ENCODE measurements around the gene INKA1.
A peak's percentile ranks its signal among the peaks of the same experiment; 100 is the strongest.
"Not testable (repeated sequence)": the region's sequence is repeated elsewhere in the genome, so short reads cannot be mapped to it uniquely, and the experiment has no call there.

Gene INKA1

DNA sequence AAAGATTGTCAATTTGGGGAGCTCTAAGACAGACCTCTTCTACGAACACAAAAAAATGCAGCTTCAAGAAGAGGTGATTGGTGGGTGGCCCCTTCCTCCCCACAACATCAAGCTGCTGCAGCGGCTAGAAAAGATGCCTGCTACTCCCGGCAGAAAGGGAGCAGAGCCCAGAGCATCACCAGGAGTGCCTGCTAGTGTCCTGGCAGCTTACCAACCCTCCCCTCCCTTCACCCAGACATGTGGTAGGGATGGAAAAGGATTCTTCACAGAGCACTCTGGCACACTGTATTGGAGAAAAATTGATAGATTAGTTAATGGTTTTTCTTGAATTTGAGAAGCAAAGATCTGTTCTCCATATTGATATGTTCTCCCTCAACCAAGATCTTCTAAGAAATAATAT, 27.5 kb upstream of the INKA1 start:
- Histone ChIP-seq H3K4me1 (ENCODE audit: control insufficient read depth in 1 of 2, insufficient read depth in 2 of 2, low read length in 2 of 2) (peaks cover 6 to 17% of the 10 kb centered on the region in 2 donors), H3K27me3 (ENCODE audit: low read depth, low read length) (no peaks in the 10 kb centered on the region), H3K4me3 (ENCODE audit: low read depth in 1 of 2, low read length in 2 of 2) (no peak overlapping the region), H3K9me3 (ENCODE audit: control insufficient read depth in 1 of 2, low read length in 2 of 2) (no peaks in the 10 kb centered on the region), H3K36me3 (ENCODE audit: control insufficient read depth in 1 of 2, insufficient read depth in 2 of 2, low read length in 2 of 2) (peaks cover 0 to 6% of the 10 kb centered on the region in 2 donors), H3K27ac (ENCODE audit: low read length) (peak overlapping the region; percentile 9)

GRCh38 chr3:49776101-49776500, 27.0 kb upstream of the INKA1 start:
- not testable (repeated sequence) for H3K36me3 ChIP-seq (ENCODE audit: control insufficient read depth in 1 of 2, insufficient read depth in 2 of 2, low read length in 2 of 2)
- H3K4me1 ChIP-seq (ENCODE audit: control insufficient read depth in 1 of 2, insufficient read depth in 2 of 2, low read length in 2 of 2), result peaks cover 8 to 22% of the 10 kb centered on the region in 2 donors

DNA sequence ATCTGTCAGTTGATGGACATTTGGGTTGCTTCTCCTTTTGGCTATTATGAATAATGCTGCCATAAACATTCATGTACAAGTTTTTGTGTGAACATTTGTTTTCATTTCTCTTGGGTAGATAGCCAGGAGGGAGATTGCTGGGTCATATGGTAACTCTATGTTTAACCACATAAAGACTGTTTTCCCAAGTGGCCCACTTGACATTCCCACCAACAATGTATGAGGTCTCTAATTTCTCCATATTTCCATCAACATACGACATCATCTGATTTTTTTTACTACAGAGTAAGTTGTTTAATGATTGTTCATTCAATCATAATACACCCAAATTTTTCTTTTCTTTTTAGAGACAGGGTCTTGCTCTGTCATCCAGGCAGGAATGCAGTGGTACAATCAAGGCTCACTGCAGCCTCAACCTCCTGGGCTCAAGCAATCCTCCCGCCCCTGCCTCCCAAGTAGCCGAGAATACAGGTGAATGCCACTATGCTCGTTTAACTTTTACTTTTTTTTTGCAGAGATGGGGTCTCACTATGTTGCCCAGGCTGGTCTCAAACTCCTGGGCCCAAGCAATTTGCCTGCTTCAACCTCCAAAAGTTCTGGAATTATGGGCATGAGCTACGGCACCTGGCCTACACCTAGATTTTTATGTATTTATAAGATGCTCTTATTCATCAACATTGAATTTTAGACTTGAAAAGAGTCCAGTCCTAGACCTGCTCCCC, 23.5 kb upstream of the INKA1 start:
- Histone ChIP-seq H3K27ac (ENCODE audit: low read length) (no peak overlapping the region), H3K4me1 (ENCODE audit: control insufficient read depth in 1 of 2, insufficient read depth in 2 of 2, low read length in 2 of 2) (peaks cover 8 to 35% of the 10 kb centered on the region in 2 donors), H3K9me3 (ENCODE audit: control insufficient read depth in 1 of 2, low read length in 2 of 2) (no peaks in the 10 kb centered on the region), H3K4me3 (ENCODE audit: low read depth in 1 of 2, low read length in 2 of 2) (no peak overlapping the region), H3K27me3 (ENCODE audit: low read depth, low read length) (no peaks in the 10 kb centered on the region), H3K36me3 (ENCODE audit: control insufficient read depth in 1 of 2, insufficient read depth in 2 of 2, low read length in 2 of 2) (peaks cover 0 to 12% of the 10 kb centered on the region in 2 donors)

More at GRCh38 chr3:49776101-49776500, 27.0 kb upstream of the INKA1 start:
- H3K27me3 ChIP-seq (ENCODE audit: low read depth, low read length); H3K27ac ChIP-seq (ENCODE audit: low read length); H3K4me3 ChIP-seq (ENCODE audit: low read depth in 1 of 2, low read length in 2 of 2); H3K9me3 ChIP-seq (ENCODE audit: control insufficient read depth in 1 of 2, low read length in 2 of 2): not testable (repeated sequence)

DNA sequence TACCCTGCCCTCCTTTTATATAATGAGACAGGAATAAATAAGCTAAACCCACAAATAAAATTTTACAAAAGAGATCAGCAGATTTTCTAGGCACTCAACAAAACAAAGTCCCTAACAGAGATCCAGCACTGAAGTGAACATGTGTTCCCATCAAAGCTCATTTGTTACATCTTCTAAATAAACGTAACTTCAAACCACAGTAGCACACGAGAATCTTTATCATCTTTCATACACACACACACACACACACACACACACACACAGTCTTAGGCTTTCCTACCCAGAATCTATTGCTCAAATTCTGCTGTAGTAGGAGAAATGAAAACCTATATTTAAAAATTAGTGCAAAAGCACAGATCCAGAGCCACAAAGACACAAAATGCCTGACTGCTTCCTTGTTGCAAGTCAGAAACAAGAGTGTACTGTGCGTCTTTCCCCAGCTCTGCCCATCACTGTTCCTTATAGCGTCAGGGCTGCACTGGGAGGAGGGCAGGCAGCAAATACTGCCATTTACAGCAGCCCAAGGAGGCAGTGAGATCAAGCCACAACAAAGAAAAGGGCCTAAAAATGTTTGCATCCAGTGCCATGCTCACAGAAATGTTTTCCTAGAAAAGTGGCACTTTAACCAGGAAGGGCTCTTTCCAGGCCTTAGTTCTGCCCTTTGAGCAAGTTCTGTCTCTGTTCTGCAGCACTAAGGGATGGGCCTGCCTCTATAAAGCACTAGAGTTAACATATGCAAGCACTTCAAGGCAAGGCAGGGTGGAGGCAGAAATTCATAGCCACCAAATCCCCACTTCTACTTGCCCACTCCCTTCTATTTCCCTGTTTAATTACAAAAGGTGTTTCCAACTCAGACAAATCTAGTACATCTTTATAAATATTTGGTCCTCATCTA, 22.7 kb upstream of the INKA1 start:
- no peak overlapping the region for H3K4me3 ChIP-seq (ENCODE audit: low read depth in 1 of 2, low read length in 2 of 2)
- no peak overlapping the region for H3K27ac ChIP-seq (ENCODE audit: low read length)
- peaks cover 0 to 12% of the 10 kb centered on the region in 2 donors for H3K36me3 ChIP-seq (ENCODE audit: control insufficient read depth in 1 of 2, insufficient read depth in 2 of 2, low read length in 2 of 2)
- peaks cover 4 to 34% of the 10 kb centered on the region in 2 donors for H3K4me1 ChIP-seq (ENCODE audit: control insufficient read depth in 1 of 2, insufficient read depth in 2 of 2, low read length in 2 of 2)
- H3K27me3 ChIP-seq (ENCODE audit: low read depth, low read length), result no peaks in the 10 kb centered on the region
- no peaks in the 10 kb centered on the region for H3K9me3 ChIP-seq (ENCODE audit: control insufficient read depth in 1 of 2, low read length in 2 of 2)

GRCh38 chr3:49780975-49781365, 22.1 kb upstream of the INKA1 start:
- H3K4me3 ChIP-seq (ENCODE audit: low read depth in 1 of 2, low read length in 2 of 2); H3K27ac ChIP-seq (ENCODE audit: low read length); H3K9me3 ChIP-seq (ENCODE audit: control insufficient read depth in 1 of 2, low read length in 2 of 2); H3K27me3 ChIP-seq (ENCODE audit: low read depth, low read length): not testable (repeated sequence)
- Histone ChIP-seq H3K36me3 (ENCODE audit: control insufficient read depth in 1 of 2, insufficient read depth in 2 of 2, low read length in 2 of 2) (peaks cover 0 to 12% of the 10 kb centered on the region in 2 donors), H3K4me1 (ENCODE audit: control insufficient read depth in 1 of 2, insufficient read depth in 2 of 2, low read length in 2 of 2) (peaks cover 4 to 31% of the 10 kb centered on the region in 2 donors)

DNA sequence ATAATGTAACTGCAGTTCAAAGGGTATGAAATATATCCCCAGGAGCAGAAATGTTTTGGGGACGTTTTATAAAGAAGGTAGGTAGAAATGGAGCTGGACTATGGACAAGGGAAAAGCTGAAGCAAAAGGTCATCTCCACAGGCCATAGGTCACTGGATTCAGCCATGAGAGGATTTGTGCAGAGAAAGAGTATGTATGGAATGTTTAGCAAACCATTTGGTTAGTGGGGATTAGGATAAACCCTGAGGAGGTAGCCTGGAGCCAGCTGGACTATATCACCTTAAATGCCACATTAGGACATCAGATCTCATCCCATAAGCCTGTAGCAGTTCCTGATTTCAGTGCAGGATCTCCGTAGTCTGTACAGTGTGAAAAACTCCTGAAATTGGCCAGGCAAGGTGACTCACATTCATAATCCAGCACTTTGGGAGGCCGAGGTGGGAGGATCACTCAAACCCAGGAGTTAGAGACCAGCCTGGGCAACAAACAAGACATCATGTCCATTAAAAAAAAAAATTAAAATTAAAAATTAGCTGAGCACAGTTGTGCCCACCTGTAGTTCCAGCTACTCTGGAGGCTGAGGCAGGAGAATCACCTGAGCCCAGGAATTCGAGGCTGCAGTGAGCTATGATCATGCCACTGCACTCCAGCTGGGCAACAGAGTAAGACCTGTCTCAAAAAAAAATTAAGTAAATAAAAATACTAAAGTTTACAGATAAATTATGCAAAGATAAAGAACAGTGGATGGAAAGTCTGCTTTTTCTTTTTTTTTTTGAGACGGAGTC, 21.5 kb upstream of the INKA1 start:
- no peaks in the 10 kb centered on the region for H3K9me3 ChIP-seq (ENCODE audit: control insufficient read depth in 1 of 2, low read length in 2 of 2)
- H3K36me3 ChIP-seq (ENCODE audit: control insufficient read depth in 1 of 2, insufficient read depth in 2 of 2, low read length in 2 of 2), result peaks cover 0 to 10% of the 10 kb centered on the region in 2 donors
- H3K27ac ChIP-seq (ENCODE audit: low read length), result no peak overlapping the region
- H3K27me3 ChIP-seq (ENCODE audit: low read depth, low read length), result no peaks in the 10 kb centered on the region
- H3K4me3 ChIP-seq (ENCODE audit: low read depth in 1 of 2, low read length in 2 of 2), result no peak overlapping the region
- H3K4me1 ChIP-seq (ENCODE audit: control insufficient read depth in 1 of 2, insufficient read depth in 2 of 2, low read length in 2 of 2), result peaks cover 4 to 31% of the 10 kb centered on the region in 2 donors

DNA sequence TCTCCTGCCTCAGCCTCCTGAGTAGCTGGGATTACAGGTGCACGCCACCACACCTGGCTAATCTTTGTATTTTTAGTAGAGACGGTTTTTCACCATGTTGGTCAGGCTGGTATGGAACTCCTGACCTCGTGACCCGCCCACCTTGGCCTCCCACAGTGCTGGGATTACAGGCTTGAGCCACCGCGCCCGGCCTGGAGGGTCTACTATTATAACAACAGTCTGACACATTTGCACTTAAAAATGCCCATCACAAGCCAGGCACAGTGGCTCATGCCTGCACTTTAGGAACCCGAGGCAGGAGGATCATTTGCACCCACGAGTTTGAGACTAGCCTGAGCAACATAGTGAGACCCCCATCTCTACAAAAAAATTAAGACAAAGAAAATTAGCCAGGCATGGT, 20.8 kb upstream of the INKA1 start:
- not testable (repeated sequence) for H3K27me3 ChIP-seq (ENCODE audit: low read depth, low read length); H3K27ac ChIP-seq (ENCODE audit: low read length); H3K4me3 ChIP-seq (ENCODE audit: low read depth in 1 of 2, low read length in 2 of 2); H3K36me3 ChIP-seq (ENCODE audit: control insufficient read depth in 1 of 2, insufficient read depth in 2 of 2, low read length in 2 of 2); H3K9me3 ChIP-seq (ENCODE audit: control insufficient read depth in 1 of 2, low read length in 2 of 2)
- peaks cover 8 to 36% of the 10 kb centered on the region in 2 donors for H3K4me1 ChIP-seq (ENCODE audit: control insufficient read depth in 1 of 2, insufficient read depth in 2 of 2, low read length in 2 of 2)

GRCh38 chr3:49785565-49786356, 17.3 kb upstream of the INKA1 start:
- H3K27ac ChIP-seq (ENCODE audit: low read length), result peak overlapping the region; percentile 88
- no peaks in the 10 kb centered on the region for H3K27me3 ChIP-seq (ENCODE audit: low read depth, low read length)
- H3K36me3 ChIP-seq (ENCODE audit: control insufficient read depth in 1 of 2, insufficient read depth in 2 of 2, low read length in 2 of 2), result peaks cover 0 to 5% of the 10 kb centered on the region in 2 donors
- H3K4me1 ChIP-seq (ENCODE audit: control insufficient read depth in 1 of 2, insufficient read depth in 2 of 2, low read length in 2 of 2), result peaks cover 4 to 31% of the 10 kb centered on the region in 2 donors
- peak overlapping the region; percentile 95 to 96 for H3K4me3 ChIP-seq (ENCODE audit: low read depth in 1 of 2, low read length in 2 of 2)
- no peaks in the 10 kb centered on the region for H3K9me3 ChIP-seq (ENCODE audit: control insufficient read depth in 1 of 2, low read length in 2 of 2)

DNA sequence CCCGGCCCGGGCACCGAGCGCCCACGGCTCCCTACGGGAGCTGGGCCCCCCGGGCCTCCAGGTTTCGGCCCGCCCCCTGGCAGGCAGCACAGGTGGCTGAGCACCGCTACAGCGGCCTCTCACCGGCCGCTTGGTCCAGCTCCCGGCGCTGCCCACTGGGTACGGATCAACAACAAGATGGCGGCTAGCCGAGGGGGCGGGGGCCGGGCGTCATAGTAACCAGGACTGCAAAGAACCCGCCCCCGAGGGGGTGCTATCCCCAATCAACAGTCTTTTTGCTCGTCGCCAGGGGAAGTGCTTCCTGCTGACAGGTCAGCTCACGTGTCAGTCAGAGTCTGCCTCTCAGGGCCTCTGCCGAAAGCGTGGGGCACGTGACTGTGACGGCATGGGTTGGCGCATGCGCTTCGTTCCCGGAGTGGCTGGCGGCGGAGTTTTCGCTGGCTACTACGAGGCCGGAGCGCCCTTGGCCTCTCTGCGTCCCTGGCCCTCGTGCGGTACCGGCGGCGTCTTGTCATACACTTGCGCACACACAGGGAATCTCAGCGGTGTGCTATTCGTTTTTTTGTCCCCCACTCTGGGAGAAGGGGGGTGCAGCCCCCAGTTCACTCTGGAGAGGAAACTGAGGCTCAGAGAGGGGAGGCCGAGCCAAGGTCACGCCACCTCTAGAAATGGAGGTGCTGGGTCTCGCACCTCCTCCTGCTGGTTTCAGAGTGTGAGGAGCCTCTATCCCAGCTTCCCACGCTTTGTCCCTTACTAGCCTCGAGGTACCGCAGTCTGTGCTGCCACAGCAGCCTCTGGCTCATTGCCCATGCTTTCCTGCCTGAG, 16.5 kb upstream of the INKA1 start, which contains the start of gene IP6K1:
IP6K1 (minus strand) TSS at position 186 of the 825 bp plus-strand sequence. CDS start 38,502 bp downstream, outside the sequence.
- peaks cover 4 to 24% of the 10 kb centered on the region in 2 donors for H3K4me1 ChIP-seq (ENCODE audit: control insufficient read depth in 1 of 2, insufficient read depth in 2 of 2, low read length in 2 of 2)
- H3K36me3 ChIP-seq (ENCODE audit: control insufficient read depth in 1 of 2, insufficient read depth in 2 of 2, low read length in 2 of 2), result peaks cover 0 to 1% of the 10 kb centered on the region in 2 donors
- H3K27ac ChIP-seq (ENCODE audit: low read length), result peak within 1 kb of the TSS; percentile 88
- H3K4me3 ChIP-seq (ENCODE audit: low read depth in 1 of 2, low read length in 2 of 2), result peak within 1 kb of the TSS; percentile 95 to 96
- H3K9me3 ChIP-seq (ENCODE audit: control insufficient read depth in 1 of 2, low read length in 2 of 2), result no peaks in the 10 kb centered on the region
- no peaks in the 10 kb centered on the region for H3K27me3 ChIP-seq (ENCODE audit: low read depth, low read length)

GRCh38 chr3:49787182-49787464, 15.9 kb upstream of the INKA1 start:
- no peaks in the 10 kb centered on the region for H3K9me3 ChIP-seq (ENCODE audit: control insufficient read depth in 1 of 2, low read length in 2 of 2)
- H3K27me3 ChIP-seq (ENCODE audit: low read depth, low read length), result no peaks in the 10 kb centered on the region
- peak overlapping the region; percentile 95 to 96 for H3K4me3 ChIP-seq (ENCODE audit: low read depth in 1 of 2, low read length in 2 of 2)
- H3K27ac ChIP-seq (ENCODE audit: low read length), result peak overlapping the region; percentile 72
- no peaks in the 10 kb centered on the region for H3K36me3 ChIP-seq (ENCODE audit: control insufficient read depth in 1 of 2, insufficient read depth in 2 of 2, low read length in 2 of 2)
- peaks cover 4 to 23% of the 10 kb centered on the region in 2 donors for H3K4me1 ChIP-seq (ENCODE audit: control insufficient read depth in 1 of 2, insufficient read depth in 2 of 2, low read length in 2 of 2)

Measured in muscle layer of duodenum (tissue), 2 donors.